Measurements from ENCODE around the gene ALAS1. TPM values are rescaled to one million over a fixed set of nuclear protein-coding genes. Genes with fewer than 3 reads are reported as not detected.

The ALAS1 gene
- total RNA-seq, 1 experiment from 2014 or later = 80.2 TPM

DNA sequence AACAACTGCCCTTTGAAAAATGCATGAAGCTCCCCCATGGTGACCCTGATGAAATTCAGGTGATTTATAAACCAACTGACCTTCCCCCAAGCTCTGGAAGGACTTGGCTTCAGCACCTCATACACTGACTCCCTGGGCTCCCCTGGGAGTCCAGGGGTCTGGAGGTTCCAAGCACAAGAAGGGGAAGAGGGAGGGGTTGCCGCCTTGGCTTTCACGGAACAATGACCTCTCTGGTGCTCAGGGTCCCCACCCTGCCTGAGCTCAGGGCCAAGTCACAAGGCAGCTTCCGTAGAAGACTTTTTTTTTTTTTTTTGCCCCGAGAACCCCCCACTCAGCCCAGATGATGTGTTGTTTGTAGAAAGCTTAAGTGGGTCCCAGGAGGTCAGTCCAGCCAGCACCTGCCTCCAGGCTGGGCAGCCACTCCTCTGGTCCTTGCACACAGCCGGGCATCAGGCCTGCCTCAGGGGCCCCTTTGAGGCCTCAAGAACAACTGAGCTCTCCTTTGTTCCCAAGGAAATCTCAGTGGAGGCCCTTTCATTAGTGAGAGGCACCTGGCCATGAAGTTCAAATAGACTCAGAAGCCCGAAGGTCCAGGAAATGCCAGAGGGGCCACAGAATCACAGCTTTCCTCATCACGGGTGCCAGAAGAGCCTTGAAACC lies 14.0 kb upstream of the ALAS1 start:
- CTCF ChIA-PET = no interaction called here

DNA sequence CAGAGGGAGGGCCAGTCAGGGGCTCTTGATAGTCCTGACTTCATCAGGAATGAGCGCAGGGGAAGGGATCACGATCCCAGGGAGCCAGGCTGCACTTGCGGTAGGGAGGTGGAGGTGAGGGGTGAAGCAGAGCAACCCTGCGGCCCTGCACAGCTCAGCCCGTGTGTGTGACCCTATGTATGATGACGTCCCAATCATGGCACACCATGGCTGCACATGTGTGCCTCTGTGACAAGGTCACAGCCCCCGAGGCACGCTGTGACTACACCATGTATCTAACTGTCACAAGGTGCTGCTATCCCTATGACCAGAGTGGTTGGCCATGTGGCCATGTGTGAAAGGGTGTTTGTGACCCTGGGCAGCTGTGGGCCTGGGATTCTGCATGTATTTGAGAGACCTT lies 13.3 kb upstream of the ALAS1 start:
- Mint-ChIP-seq H3K4me1 (ENCODE audit: low read depth, unreplicated experiment) (no peaks in the 10 kb centered on the region), H3K36me3 (ENCODE audit: insufficient read depth, unreplicated experiment) (no peaks in the 10 kb centered on the region), H3K9me3 (ENCODE audit: low read depth, unreplicated experiment) (no peaks in the 10 kb centered on the region), H3K4me3 (ENCODE audit: low read depth, unreplicated experiment) (no peak overlapping the region), H3K27me3 (ENCODE audit: unreplicated experiment) (no peaks in the 10 kb centered on the region), H3K27ac (ENCODE audit: unreplicated experiment) (no peak overlapping the region)
- no peak for DNase-seq
- intact Hi-C loops (cut with micrococcal nuclease; ENCODE audit: unreplicated experiment) = no loop called here
- CTCF ChIA-PET = no interaction called here
- TF ChIP-seq, protein P1, sequence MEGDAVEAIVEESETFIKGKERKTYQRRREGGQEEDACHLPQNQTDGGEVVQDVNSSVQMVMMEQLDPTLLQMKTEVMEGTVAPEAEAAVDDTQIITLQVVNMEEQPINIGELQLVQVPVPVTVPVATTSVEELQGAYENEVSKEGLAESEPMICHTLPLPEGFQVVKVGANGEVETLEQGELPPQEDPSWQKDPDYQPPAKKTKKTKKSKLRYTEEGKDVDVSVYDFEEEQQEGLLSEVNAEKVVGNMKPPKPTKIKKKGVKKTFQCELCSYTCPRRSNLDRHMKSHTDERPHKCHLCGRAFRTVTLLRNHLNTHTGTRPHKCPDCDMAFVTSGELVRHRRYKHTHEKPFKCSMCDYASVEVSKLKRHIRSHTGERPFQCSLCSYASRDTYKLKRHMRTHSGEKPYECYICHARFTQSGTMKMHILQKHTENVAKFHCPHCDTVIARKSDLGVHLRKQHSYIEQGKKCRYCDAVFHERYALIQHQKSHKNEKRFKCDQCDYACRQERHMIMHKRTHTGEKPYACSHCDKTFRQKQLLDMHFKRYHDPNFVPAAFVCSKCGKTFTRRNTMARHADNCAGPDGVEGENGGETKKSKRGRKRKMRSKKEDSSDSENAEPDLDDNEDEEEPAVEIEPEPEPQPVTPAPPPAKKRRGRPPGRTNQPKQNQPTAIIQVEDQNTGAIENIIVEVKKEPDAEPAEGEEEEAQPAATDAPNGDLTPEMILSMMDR (IDR thresholded peaks at IDR 0.05; ENCODE audit: unreplicated experiment) = no peak
- BruUV-seq (replicated peaks) = no TSS peak

More for the DNA sequence above, 14.0 kb upstream of the ALAS1 start:
- BruUV-seq (replicated peaks) = no TSS peak
- intact Hi-C loops (cut with micrococcal nuclease; ENCODE audit: unreplicated experiment) = no loop called here
- no peaks in the 10 kb centered on the region for H3K36me3 Mint-ChIP-seq (ENCODE audit: insufficient read depth, unreplicated experiment)
- no peak overlapping the region for H3K27ac Mint-ChIP-seq (ENCODE audit: unreplicated experiment)
- no peaks in the 10 kb centered on the region for H3K9me3 Mint-ChIP-seq (ENCODE audit: low read depth, unreplicated experiment)
- H3K27me3 Mint-ChIP-seq (ENCODE audit: unreplicated experiment) = no peaks in the 10 kb centered on the region
- TF ChIP-seq, protein P1 (IDR thresholded peaks at IDR 0.05; ENCODE audit: unreplicated experiment) = no peak
- DNase-seq = no peak
- no peaks in the 10 kb centered on the region for H3K4me1 Mint-ChIP-seq (ENCODE audit: low read depth, unreplicated experiment)
- H3K4me3 Mint-ChIP-seq (ENCODE audit: low read depth, unreplicated experiment) = no peak overlapping the region

DNA sequence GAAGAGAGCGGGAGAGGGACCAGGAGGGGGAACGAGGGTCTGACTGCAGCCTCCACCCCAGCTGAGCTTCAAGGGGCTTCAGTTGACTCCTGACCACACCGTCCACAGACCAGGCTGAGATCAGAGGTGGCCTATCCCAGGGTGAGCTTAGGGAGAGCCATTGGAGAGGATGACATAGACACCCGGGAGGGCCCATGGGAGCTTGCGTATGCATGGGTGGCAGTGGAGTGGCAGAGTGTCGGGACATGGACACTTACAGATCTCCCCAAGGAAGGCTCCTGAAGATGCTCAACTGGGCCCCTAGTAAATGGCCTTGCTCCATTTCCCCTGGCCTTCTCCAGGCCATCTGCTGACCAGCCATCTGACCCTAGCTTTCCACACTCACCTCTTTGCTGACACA lies 12.6 kb upstream of the ALAS1 start:
- H3K4me3 Mint-ChIP-seq (ENCODE audit: low read depth, unreplicated experiment) = no peak overlapping the region
- CTCF ChIA-PET = no interaction called here
- peaks cover 4% of the 10 kb centered on the region for H3K4me1 Mint-ChIP-seq (ENCODE audit: low read depth, unreplicated experiment)
- H3K27me3 Mint-ChIP-seq (ENCODE audit: unreplicated experiment) = no peaks in the 10 kb centered on the region
- H3K36me3 Mint-ChIP-seq (ENCODE audit: insufficient read depth, unreplicated experiment) = no peaks in the 10 kb centered on the region
- no peak for DNase-seq
- intact Hi-C loops (cut with micrococcal nuclease; ENCODE audit: unreplicated experiment) = no loop called here
- H3K27ac Mint-ChIP-seq (ENCODE audit: unreplicated experiment) = no peak overlapping the region
- H3K9me3 Mint-ChIP-seq (ENCODE audit: low read depth, unreplicated experiment) = no peaks in the 10 kb centered on the region
- BruUV-seq (replicated peaks) = no TSS peak
- TF ChIP-seq, protein P1 (IDR thresholded peaks at IDR 0.05; ENCODE audit: unreplicated experiment) = no peak

DNA sequence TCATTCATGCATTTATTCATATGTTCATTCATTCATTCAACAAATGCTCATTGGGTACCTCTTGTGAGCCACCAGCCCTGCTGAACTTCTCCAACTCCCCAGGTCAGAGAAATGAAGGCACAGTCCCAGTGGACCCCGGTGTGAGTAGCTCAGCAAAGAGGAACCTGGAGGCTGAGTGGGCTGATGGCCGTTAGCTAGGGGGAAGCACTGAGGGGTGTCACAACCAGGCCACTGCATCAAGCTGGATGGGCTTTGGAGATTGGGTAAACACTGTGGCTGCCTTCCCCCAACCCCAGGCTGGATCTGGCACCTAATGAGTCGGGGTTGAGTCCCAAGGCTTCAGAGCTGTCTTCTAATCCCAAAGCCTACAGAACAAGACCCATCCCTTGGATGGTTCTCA lies 12.1 kb upstream of the ALAS1 start:
- no peaks in the 10 kb centered on the region for H3K36me3 Mint-ChIP-seq (ENCODE audit: insufficient read depth, unreplicated experiment)
- TF ChIP-seq, protein P1 (IDR thresholded peaks at IDR 0.05; ENCODE audit: unreplicated experiment) = no peak
- peaks cover 9% of the 10 kb centered on the region for H3K4me1 Mint-ChIP-seq (ENCODE audit: low read depth, unreplicated experiment)
- H3K27me3 Mint-ChIP-seq (ENCODE audit: unreplicated experiment) = no peaks in the 10 kb centered on the region
- CTCF ChIA-PET = interaction anchor here (1.0 to 1.4 kb wide), 2 partner anchors 9 to 11 kb away, joined by 3 read pairs; no protein-coding TSS in a partner anchor
- intact Hi-C loops (cut with micrococcal nuclease; ENCODE audit: unreplicated experiment) = no loop called here
- no peak for DNase-seq
- no TSS peak for BruUV-seq (replicated peaks)
- no peaks in the 10 kb centered on the region for H3K9me3 Mint-ChIP-seq (ENCODE audit: low read depth, unreplicated experiment)
- H3K4me3 Mint-ChIP-seq (ENCODE audit: low read depth, unreplicated experiment) = no peak overlapping the region
- no peak overlapping the region for H3K27ac Mint-ChIP-seq (ENCODE audit: unreplicated experiment)
